ENCODE data around the gene ARSB. TPM values are rescaled to one million over a fixed set of nuclear protein-coding genes. Genes with fewer than 3 reads are reported as not detected.

ARSB gene
- total RNA-seq, 2 experiments from 2014 or later, result 9.2 TPM

DNA sequence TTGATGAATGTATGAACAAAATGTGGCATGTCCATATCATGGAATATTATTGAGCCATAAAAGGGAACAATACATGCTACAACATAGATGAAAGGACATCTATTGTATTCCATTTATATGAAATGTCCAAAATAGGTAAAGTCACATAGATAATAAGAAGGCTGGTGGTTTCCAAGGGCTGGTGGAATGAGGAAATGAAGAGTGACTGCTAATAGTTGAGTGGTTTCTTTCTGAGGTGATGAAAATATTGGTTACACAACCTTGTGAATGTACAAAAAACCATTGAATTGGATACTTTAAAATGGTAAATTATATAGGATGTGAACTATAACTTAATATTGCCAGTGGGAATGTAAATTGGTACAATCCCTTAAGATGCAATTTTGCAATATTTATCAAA lies 5.2 kb downstream of the ARSB start:
- POLR2A ChIA-PET, result no interaction called here
- TF ChIP-seq, protein P1, sequence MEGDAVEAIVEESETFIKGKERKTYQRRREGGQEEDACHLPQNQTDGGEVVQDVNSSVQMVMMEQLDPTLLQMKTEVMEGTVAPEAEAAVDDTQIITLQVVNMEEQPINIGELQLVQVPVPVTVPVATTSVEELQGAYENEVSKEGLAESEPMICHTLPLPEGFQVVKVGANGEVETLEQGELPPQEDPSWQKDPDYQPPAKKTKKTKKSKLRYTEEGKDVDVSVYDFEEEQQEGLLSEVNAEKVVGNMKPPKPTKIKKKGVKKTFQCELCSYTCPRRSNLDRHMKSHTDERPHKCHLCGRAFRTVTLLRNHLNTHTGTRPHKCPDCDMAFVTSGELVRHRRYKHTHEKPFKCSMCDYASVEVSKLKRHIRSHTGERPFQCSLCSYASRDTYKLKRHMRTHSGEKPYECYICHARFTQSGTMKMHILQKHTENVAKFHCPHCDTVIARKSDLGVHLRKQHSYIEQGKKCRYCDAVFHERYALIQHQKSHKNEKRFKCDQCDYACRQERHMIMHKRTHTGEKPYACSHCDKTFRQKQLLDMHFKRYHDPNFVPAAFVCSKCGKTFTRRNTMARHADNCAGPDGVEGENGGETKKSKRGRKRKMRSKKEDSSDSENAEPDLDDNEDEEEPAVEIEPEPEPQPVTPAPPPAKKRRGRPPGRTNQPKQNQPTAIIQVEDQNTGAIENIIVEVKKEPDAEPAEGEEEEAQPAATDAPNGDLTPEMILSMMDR (conservative IDR thresholded peaks at IDR 0.05; ENCODE audit: low read length), result no peak
- no peak for TF ChIP-seq EZH2phosphoT487 (IDR thresholded peaks at IDR 0.05; ENCODE audit: borderline replicate concordance, low read depth, low read length)
- Histone ChIP-seq H3K27ac (ENCODE audit: low read depth, low read length, poor library complexity, severe bottlenecking) (no peak overlapping the region), H3K9me2 (ENCODE audit: insufficient read depth, low read length) (no peaks in the 10 kb centered on the region), H3K4me1 (ENCODE audit: insufficient read depth, low read length, poor library complexity, severe bottlenecking) (peaks cover 55% of the 10 kb centered on the region), H4K20me1 (ENCODE audit: insufficient read depth, low read length) (no peaks in the 10 kb centered on the region), H3K79me2 (ENCODE audit: insufficient read depth, low read depth, low read length) (peaks cover 20% of the 10 kb centered on the region; the same call in 1 of the 2 replicates), H3K36me3 (ENCODE audit: insufficient read depth, low read length) (no peaks in the 10 kb centered on the region), H3K4me3 (ENCODE audit: low read depth, low read length, poor library complexity, severe bottlenecking) (no peak overlapping the region), H3K9me3 (ENCODE audit: low read length) (no peaks in the 10 kb centered on the region), H3K4me2 (ENCODE audit: low read length) (no peak overlapping the region), H2AFZ (ENCODE audit: low read length) (no peak overlapping the region)
- intact Hi-C loops (cut with micrococcal nuclease; ENCODE audit: unreplicated experiment), result loop anchor here (5.0 to 10.0 kb wide), 2 partner anchors 257 to 335 kb away; partner anchors contain the start of genes JMY and LHFPL2
- CTCF ChIA-PET (ENCODE audit: unreplicated experiment), result no interaction called here
- BruUV-seq (replicated peaks), result no TSS peak
- DNase-seq (ENCODE audit: low spot score), result no peak

DNA sequence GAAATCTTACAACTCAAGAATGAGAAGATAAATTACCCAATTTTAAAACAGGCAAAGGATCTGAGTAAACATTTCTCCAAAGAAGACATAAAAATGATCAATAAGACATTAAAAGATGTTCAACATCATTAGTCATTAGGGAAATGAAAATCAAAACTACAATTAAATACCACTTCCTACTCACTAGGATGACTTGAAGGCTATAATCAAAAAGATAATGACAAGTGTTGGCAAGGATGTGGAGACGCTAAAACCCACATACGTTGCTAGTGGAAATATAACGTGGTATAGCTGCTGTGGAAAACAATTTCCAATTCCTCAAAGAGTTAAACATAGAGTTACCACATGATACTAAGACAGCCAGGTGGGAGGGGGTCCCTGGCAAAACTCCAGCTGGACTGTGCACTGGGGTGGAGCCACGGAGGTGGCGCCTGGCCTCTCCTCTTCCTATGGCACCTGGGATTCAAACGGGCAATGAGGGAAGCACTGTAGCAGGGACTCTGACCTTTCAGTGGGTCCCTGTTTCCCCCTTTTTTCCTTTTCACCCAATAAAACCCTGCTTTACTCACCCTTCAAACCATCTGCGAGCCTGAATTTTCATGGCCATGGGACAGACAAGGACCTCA lies 5.9 kb downstream of the ARSB start:
- no peaks in the 10 kb centered on the region for H4K20me1 ChIP-seq (ENCODE audit: insufficient read depth, low read length)
- POLR2A ChIA-PET, result no interaction called here
- H3K27ac ChIP-seq (ENCODE audit: low read depth, low read length, poor library complexity, severe bottlenecking), result no peak overlapping the region
- intact Hi-C loops (cut with micrococcal nuclease; ENCODE audit: unreplicated experiment), result no loop called here
- CTCF ChIA-PET (ENCODE audit: unreplicated experiment), result no interaction called here
- BruUV-seq (replicated peaks), result no TSS peak
- H3K4me3 ChIP-seq (ENCODE audit: low read depth, low read length, poor library complexity, severe bottlenecking), result no peak overlapping the region
- H3K9me2 ChIP-seq (ENCODE audit: insufficient read depth, low read length), result no peaks in the 10 kb centered on the region
- peaks cover 55% of the 10 kb centered on the region for H3K4me1 ChIP-seq (ENCODE audit: insufficient read depth, low read length, poor library complexity, severe bottlenecking)
- H3K36me3 ChIP-seq (ENCODE audit: insufficient read depth, low read length), result no peaks in the 10 kb centered on the region
- H2AFZ ChIP-seq (ENCODE audit: low read length), result no peak overlapping the region
- no peak for DNase-seq (ENCODE audit: low spot score)
- H3K79me2 ChIP-seq (ENCODE audit: insufficient read depth, low read depth, low read length), result peaks cover 20% of the 10 kb centered on the region; the same call in 1 of the 2 replicates
- TF ChIP-seq, protein P1 (conservative IDR thresholded peaks at IDR 0.05; ENCODE audit: low read length), result no peak
- no peaks in the 10 kb centered on the region for H3K9me3 ChIP-seq (ENCODE audit: low read length)
- no peak overlapping the region for H3K4me2 ChIP-seq (ENCODE audit: low read length)

GRCh38 chr5:78975035-78975434 lies 10.1 kb downstream of the ARSB start:
- ChIA-PET CTCF (ENCODE audit: unreplicated experiment) (interaction anchor here (0.5 kb wide), 1 partner anchor 276 kb away, joined by 3 read pairs; no protein-coding TSS in a partner anchor), POLR2A (interaction anchor here (1.2 kb wide), 1 partner anchor 9 kb away, joined by 4 read pairs; no protein-coding TSS in a partner anchor)
- no peak for DNase-seq (ENCODE audit: low spot score)
- no peak for TF ChIP-seq EZH2phosphoT487 (IDR thresholded peaks at IDR 0.05; ENCODE audit: borderline replicate concordance, low read depth, low read length)
- TF ChIP-seq, protein P1 (conservative IDR thresholded peaks at IDR 0.05; ENCODE audit: low read length), result no peak
- no peak overlapping the region for H3K4me3 ChIP-seq (ENCODE audit: low read depth, low read length, poor library complexity, severe bottlenecking)
- peaks cover 30% of the 10 kb centered on the region for H3K4me1 ChIP-seq (ENCODE audit: insufficient read depth, low read length, poor library complexity, severe bottlenecking)
- H3K79me2 ChIP-seq (ENCODE audit: insufficient read depth, low read depth, low read length), result no peaks in the 10 kb centered on the region; the same call in 1 of the 2 replicates
- H3K9me2 ChIP-seq (ENCODE audit: insufficient read depth, low read length), result no peaks in the 10 kb centered on the region
- no peak overlapping the region for H2AFZ ChIP-seq (ENCODE audit: low read length)
- no peak overlapping the region for H3K27ac ChIP-seq (ENCODE audit: low read depth, low read length, poor library complexity, severe bottlenecking)
- intact Hi-C loops (cut with micrococcal nuclease; ENCODE audit: unreplicated experiment), result no loop called here
- no peaks in the 10 kb centered on the region for H4K20me1 ChIP-seq (ENCODE audit: insufficient read depth, low read length)
- H3K9me3 ChIP-seq (ENCODE audit: low read length), result no peaks in the 10 kb centered on the region
- no TSS peak for BruUV-seq (replicated peaks)
- H3K36me3 ChIP-seq (ENCODE audit: insufficient read depth, low read length), result no peaks in the 10 kb centered on the region
- H3K4me2 ChIP-seq (ENCODE audit: low read length), result no peak overlapping the region

Measured in OCI-LY7 (cell line).